OCI-LY3 (cell line): ENCODE data around the gene TSPAN9.

Source experiments
- H2AFZ ChIP-seq: fragments of 200-600, 300-600 bp; shearing (Covaris generic); 2 replicates; pipeline ENCODE4 v1.6.0; 2014; ENCODE audit warnings: antibody characterized with exemption, low read depth, low read length
- H3K27ac ChIP-seq: fragments of 200-600, 300-600 bp; sonication (generic); 2 replicates; pipeline ENCODE4 v1.5.1; 2014; ENCODE audit warnings: mild to moderate bottlenecking, low read length, moderate library complexity, mixed read lengths
- H3K27me3 ChIP-seq: fragments of 200-600, 300-600 bp; sonication (generic); 2 replicates; pipeline ENCODE4 v1.6.1; 2014; ENCODE audit warnings: low read depth, low read length, mixed read lengths
- H3K36me3 ChIP-seq: fragments of 200-600, 300-600 bp; sonication (generic); replicated peaks from 2 replicates; pipeline ENCODE3; 2014; ENCODE audit warnings: low read depth, low read length, mixed read lengths
- H3K4me1 ChIP-seq: fragments of 300-600, 200-600 bp; sonication (generic); 2 replicates; pipeline ENCODE4 v1.6.1; 2014; ENCODE audit warnings: low read length, mixed read lengths
- H3K4me2 ChIP-seq: fragments of 200-600, 300-600 bp; sonication (generic); 2 replicates; pipeline ENCODE4 v1.6.1; 2014; ENCODE audit warnings: low read length, mixed read lengths
- H3K4me3 ChIP-seq: fragments of 300-600, 200-600 bp; sonication (generic); 2 replicates; pipeline ENCODE4 v1.5.1; 2014; ENCODE audit warnings: antibody characterized with exemption, mild to moderate bottlenecking, low read length, moderate library complexity
- H3K79me2 ChIP-seq: fragments of 300-600, 200-600 bp; shearing (Covaris generic); 2 replicates; pipeline ENCODE4 v1.6.1; 2014; ENCODE audit warnings: mild to moderate bottlenecking, low read length, mixed read lengths
- H3K9ac ChIP-seq: fragments of 300-600, 200-600 bp; shearing (Covaris generic); 2 replicates; pipeline ENCODE4 v1.6.0; 2014; ENCODE audit warnings: mild to moderate bottlenecking, low read length, moderate library complexity
- H3K9me3 ChIP-seq: fragments of 200-600, 300-600 bp; shearing (Covaris generic); 2 replicates; pipeline ENCODE4 v1.6.1; 2014; ENCODE audit warnings: low read length, mixed read lengths; ENCODE audit not compliant: insufficient read depth
- H4K20me1 ChIP-seq: fragments of 200-600, 300-600 bp; sonication (generic); 2 replicates; pipeline ENCODE4 v1.6.1; 2016; ENCODE audit warnings: low read length, mixed read lengths; ENCODE audit not compliant: insufficient read depth
- EZH2phosphoT487 ChIP-seq: fragments of 200-600 bp; shearing (Covaris generic); IDR thresholded peaks from 2 replicates; pipeline ENCODE4 v1.6.1; 2018; ENCODE audit warnings: antibody characterized with exemption, mixed run types, low read depth
- TF ChIP-seq, protein P1 (sequence below): fragments of 200-600, 300-600 bp; sonication (generic); IDR thresholded peaks from 2 replicates; pipeline ENCODE4 v1.5.1; 2014; ENCODE audit warnings: antibody characterized with exemption, low read length, low read depth

The TSPAN9 gene

DNA sequence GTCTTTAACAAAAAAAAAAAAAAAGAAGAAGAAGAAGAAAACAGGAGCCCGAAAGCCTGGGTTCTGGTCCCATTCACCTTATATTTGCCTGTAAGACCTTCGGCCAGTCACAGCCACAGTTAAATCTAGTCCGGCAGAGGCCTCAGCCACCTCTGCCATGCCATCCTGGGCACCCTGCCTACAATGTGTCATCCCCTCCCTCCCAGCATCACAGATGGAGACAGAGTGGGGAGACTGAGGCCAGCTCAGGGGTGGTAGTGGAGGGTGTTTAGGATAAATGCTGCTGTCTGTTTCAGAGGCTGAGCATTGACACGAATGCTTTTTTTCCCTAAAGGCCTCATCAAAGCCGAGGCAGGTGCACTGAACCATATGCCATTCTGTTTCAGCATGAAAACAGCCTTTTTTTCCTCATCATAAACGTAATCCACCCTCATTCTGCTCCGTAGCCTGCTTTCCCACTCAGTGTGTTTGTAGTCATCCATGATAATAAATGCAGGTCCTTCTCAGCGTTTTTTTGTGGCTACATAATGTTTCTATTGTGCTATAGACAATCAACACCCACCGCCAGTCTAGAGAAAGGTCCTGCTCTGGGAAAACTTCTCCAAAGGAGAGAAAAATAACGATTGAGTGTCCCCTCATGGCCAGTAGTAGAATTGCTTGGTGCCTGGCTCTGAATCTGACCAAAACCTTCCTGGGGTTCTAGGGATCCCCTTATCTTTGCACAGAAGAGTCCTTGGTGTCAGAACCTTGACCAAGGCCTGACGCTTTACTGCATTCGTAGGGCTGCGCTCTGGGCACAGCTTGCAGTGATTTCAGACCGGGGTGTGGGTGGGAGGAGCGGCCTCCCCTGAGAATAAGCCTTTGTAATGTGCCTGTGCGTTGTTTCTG, 41.1 kb upstream of the TSPAN9 start:
- H2AFZ ChIP-seq, result no peak overlapping the region
- H3K4me2 ChIP-seq, result no peak overlapping the region
- no peaks in the 10 kb centered on the region for H3K36me3 ChIP-seq
- no peaks in the 10 kb centered on the region for H3K9me3 ChIP-seq
- no peaks in the 10 kb centered on the region for H3K79me2 ChIP-seq
- H3K4me3 ChIP-seq, result no peak overlapping the region
- H3K4me1 ChIP-seq, result no peaks in the 10 kb centered on the region
- H3K9ac ChIP-seq, result no peak overlapping the region
- no peak overlapping the region for H3K27ac ChIP-seq
- no peaks in the 10 kb centered on the region for H3K27me3 ChIP-seq
- TF ChIP-seq, protein P1, sequence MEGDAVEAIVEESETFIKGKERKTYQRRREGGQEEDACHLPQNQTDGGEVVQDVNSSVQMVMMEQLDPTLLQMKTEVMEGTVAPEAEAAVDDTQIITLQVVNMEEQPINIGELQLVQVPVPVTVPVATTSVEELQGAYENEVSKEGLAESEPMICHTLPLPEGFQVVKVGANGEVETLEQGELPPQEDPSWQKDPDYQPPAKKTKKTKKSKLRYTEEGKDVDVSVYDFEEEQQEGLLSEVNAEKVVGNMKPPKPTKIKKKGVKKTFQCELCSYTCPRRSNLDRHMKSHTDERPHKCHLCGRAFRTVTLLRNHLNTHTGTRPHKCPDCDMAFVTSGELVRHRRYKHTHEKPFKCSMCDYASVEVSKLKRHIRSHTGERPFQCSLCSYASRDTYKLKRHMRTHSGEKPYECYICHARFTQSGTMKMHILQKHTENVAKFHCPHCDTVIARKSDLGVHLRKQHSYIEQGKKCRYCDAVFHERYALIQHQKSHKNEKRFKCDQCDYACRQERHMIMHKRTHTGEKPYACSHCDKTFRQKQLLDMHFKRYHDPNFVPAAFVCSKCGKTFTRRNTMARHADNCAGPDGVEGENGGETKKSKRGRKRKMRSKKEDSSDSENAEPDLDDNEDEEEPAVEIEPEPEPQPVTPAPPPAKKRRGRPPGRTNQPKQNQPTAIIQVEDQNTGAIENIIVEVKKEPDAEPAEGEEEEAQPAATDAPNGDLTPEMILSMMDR, result no peak
- no peak for TF ChIP-seq EZH2phosphoT487
- H4K20me1 ChIP-seq, result no peaks in the 10 kb centered on the region

DNA sequence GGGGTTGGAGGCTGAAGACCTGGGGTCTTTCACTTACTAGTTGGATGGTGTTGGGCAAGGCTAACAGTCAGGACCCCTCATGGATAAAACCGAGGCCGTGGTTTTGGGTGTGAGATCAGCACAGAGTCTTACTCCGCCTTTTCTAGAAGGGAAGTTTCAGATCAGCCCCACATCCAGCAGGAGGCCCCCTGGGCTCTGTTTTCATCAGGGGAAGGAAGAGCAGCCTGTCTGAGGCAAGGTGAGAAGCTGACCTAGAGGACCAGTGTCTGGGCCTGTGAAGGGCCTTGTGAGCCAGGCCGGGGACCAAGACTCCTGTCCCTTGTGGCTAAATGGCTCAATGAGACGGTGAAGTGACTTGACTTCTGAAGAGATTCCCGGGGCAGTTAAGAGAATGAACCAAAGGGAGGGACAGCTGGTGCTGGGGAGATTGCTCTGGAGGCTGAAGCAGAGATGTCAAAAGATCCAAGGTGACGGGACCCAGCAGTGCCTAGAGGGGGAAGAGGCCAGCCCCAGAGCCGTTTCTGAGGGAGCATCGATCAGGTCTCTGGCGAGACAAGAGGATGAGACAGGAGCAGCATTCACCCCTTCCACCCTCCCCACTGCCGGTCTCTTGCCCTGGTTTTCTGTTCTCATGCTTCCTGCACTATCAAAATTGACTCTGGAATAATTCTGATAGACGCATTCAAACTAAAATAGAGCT, 40.1 kb upstream of the TSPAN9 start:
- H3K4me1 ChIP-seq, result peaks cover 5% of the 10 kb centered on the region
- H2AFZ ChIP-seq, result no peak overlapping the region
- H3K36me3 ChIP-seq, result no peaks in the 10 kb centered on the region
- H3K4me3 ChIP-seq, result no peak overlapping the region
- no peaks in the 10 kb centered on the region for H4K20me1 ChIP-seq
- no peak overlapping the region for H3K9ac ChIP-seq
- no peak overlapping the region for H3K4me2 ChIP-seq
- H3K27ac ChIP-seq, result no peak overlapping the region
- TF ChIP-seq, protein P1, result no peak
- no peak for TF ChIP-seq EZH2phosphoT487
- no peaks in the 10 kb centered on the region for H3K27me3 ChIP-seq
- no peaks in the 10 kb centered on the region for H3K9me3 ChIP-seq
- H3K79me2 ChIP-seq, result no peaks in the 10 kb centered on the region

DNA sequence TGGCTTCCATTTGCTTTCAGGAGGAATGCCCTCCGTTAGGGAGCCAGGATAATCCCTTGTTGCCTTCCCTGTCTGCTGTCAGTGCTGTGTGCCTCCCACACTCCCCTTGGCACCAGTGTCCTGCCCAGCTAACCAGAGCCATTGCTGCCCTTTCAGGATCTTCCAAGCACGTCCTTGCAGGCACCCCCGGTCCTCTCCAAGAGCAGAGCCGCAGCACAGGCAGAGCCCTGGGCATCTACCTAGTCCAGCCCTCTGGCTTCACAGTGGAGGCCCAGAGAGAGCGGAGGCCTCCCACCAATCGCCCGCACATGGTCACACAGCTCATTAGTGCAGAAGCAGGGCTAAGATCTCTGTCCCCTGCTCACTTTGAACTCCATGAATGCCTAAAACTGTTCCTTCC, 39.0 kb upstream of the TSPAN9 start:
- Histone ChIP-seq H4K20me1 (no peaks in the 10 kb centered on the region), H3K9ac (no peak overlapping the region), H2AFZ (no peak overlapping the region), H3K9me3 (no peaks in the 10 kb centered on the region), H3K4me3 (no peak overlapping the region), H3K36me3 (no peaks in the 10 kb centered on the region), H3K27me3 (no peaks in the 10 kb centered on the region), H3K4me2 (no peak overlapping the region), H3K4me1 (peaks cover 15% of the 10 kb centered on the region), H3K79me2 (no peaks in the 10 kb centered on the region), H3K27ac (no peak overlapping the region)
- TF ChIP-seq EZH2phosphoT487, result no peak
- TF ChIP-seq, protein P1, result no peak

DNA sequence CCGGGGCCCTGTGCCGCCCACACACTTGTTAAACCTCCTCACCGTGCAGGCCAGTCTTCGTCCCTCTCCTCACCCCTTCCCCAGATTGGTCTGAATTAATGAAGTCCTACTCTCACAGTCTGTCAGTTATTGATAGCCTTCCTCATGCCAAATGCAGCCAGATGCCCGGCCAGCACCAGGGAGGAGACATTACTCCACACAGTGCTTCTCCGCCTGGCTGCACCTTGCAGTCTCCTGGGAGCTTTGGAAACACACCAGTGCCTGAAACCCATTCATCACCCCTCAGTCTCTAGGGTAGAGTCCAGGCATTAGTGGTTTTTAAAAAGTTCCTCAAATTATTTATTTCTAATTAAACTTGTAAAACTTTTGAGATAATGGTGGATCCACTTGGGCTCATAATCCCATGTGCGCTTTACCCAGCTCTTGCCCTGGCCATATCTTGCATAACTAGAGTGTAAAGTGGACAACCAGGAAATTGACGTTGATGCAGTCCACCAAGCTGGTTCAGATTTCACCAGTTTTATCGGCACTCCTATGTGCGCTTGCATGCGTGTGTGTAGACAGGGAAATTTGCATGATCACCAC, 38.2 kb upstream of the TSPAN9 start:
- Histone ChIP-seq H3K4me2 (no peak overlapping the region), H3K36me3 (no peaks in the 10 kb centered on the region), H4K20me1 (no peaks in the 10 kb centered on the region)

More for the DNA sequence above, 38.2 kb upstream of the TSPAN9 start:
- Histone ChIP-seq H3K27ac (no peak overlapping the region), H2AFZ (no peak overlapping the region), H3K27me3 (no peaks in the 10 kb centered on the region), H3K9ac (no peak overlapping the region), H3K4me3 (no peak overlapping the region), H3K4me1 (peaks cover 15% of the 10 kb centered on the region), H3K9me3 (no peaks in the 10 kb centered on the region), H3K79me2 (no peaks in the 10 kb centered on the region)
- TF ChIP-seq, protein P1, result no peak
- TF ChIP-seq EZH2phosphoT487, result no peak
